MCF 10A (cell line): ENCODE results near the gene IFNK. TPM values are rescaled to one million over a fixed set of nuclear protein-coding genes. Genes with fewer than 3 reads are reported as not detected.

ENCODE experiments used
- BruUV-seq: library from RNA; stranded (reverse); fragments of 400-500 nt; replicated peaks from 2 replicates; lab custom pipeline; 2021; lab: Mats Ljungman, UMichigan
- CTCF ChIA-PET: fragments of 300-600 bp; sonication (Branson Sonifier 250); formaldehyde crosslinking; extraction: SDS; loops from one replicate; lab custom pipeline; 2021; ENCODE audit warnings: antibody characterized with exemption, inconsistent platforms; lab: Yijun Ruan, JAX
- POLR2A ChIA-PET: fragments of 300-600, 350-650 bp; sonication (Branson Sonifier 250); formaldehyde crosslinking; extraction: SDS; loops from one replicate; lab custom pipeline; 2020; ENCODE audit warnings: antibody characterized with exemption, inconsistent platforms; lab: Yijun Ruan, JAX
- DNase-seq: peaks from one replicate; pipeline ENCODE4 v3.0.0-alpha.2; 2018; ENCODE audit not compliant: unreplicated experiment
- H3K27ac Mint-ChIP-seq: one replicate; pipeline ENCODE4 v1.8.0; 2022; ENCODE audit warnings: mild to moderate bottlenecking, low read depth, mixed read lengths; ENCODE audit not compliant: unreplicated experiment
- H3K27me3 Mint-ChIP-seq: one replicate; pipeline ENCODE4 v1.8.0; 2022; ENCODE audit warnings: mixed read lengths; ENCODE audit not compliant: insufficient read depth, unreplicated experiment
- H3K36me3 Mint-ChIP-seq: one replicate; pipeline ENCODE4 v1.8.0; 2022; ENCODE audit warnings: mild to moderate bottlenecking, moderate library complexity, mixed read lengths; ENCODE audit not compliant: insufficient read depth, unreplicated experiment
- H3K4me1 Mint-ChIP-seq: one replicate; pipeline ENCODE4 v1.8.0; 2022; ENCODE audit warnings: mixed read lengths; ENCODE audit not compliant: insufficient read depth, unreplicated experiment
- H3K4me3 Mint-ChIP-seq: one replicate; pipeline ENCODE4 v1.8.0; 2022; ENCODE audit warnings: mild to moderate bottlenecking, moderate library complexity, mixed read lengths; ENCODE audit not compliant: unreplicated experiment
- H3K9me3 Mint-ChIP-seq: one replicate; pipeline ENCODE4 v1.8.0; 2022; ENCODE audit warnings: mixed read lengths; ENCODE audit not compliant: unreplicated experiment
- CTCF ChIP-seq: fragments of 200-600 bp; IDR thresholded peaks from one replicate; pipeline ENCODE4 v1.8.0; 2022; ENCODE audit warnings: antibody characterized with exemption, mild to moderate bottlenecking; ENCODE audit not compliant: unreplicated experiment
- intact Hi-C: fragments of 100-400 bp; cut with micrococcal nuclease; formaldehyde crosslinking; loops from 2 replicates; pipeline ENCODE4 v1.14.1; 2022
- total RNA-seq: library from RNA; stranded (reverse); gene quantifications from 2 replicates; pipeline ENCODE4 v1.2.3, GENCODE V29; 2022

Gene IFNK
- total RNA-seq, 1 experiment from 2014 or later = not detected

GRCh38 chr9:27491154-27491553 is 32.9 kb upstream of the IFNK start:
- Mint-ChIP-seq H3K4me1 (peaks cover 2% of the 10 kb centered on the region), H3K9me3 (no peaks in the 10 kb centered on the region), H3K27ac (no peak overlapping the region), H3K27me3 (no peaks in the 10 kb centered on the region), H3K4me3 (no peak overlapping the region), H3K36me3 (no peaks in the 10 kb centered on the region)
- CTCF ChIA-PET = interaction anchor here (0.6 kb wide), 1 partner anchor 59 kb away, joined by 5 read pairs; no protein-coding TSS in a partner anchor
- TF ChIP-seq CTCF = no peak
- no peak for DNase-seq
- intact Hi-C loops = no loop called here
- BruUV-seq = no TSS peak
- POLR2A ChIA-PET = interaction anchor here (2.0 kb wide), 1 partner anchor 8 kb away, joined by 5 read pairs; no protein-coding TSS in a partner anchor

- Mint-ChIP-seq H3K4me3 (no peak overlapping the region), H3K27me3 (no peaks in the 10 kb centered on the region), H3K9me3 (no peaks in the 10 kb centered on the region), H3K36me3 (no peaks in the 10 kb centered on the region), H3K4me1 (peaks cover 17% of the 10 kb centered on the region), H3K27ac (no peak overlapping the region)
- intact Hi-C loops = no loop called here
- no peak for DNase-seq
- ChIA-PET CTCF (interaction anchor here (0.9 kb wide), 2 partner anchors 10 to 74 kb away, joined by 3 read pairs; no protein-coding TSS in a partner anchor), POLR2A (interaction anchor here (0.7 kb wide), 1 partner anchor 8 kb away, joined by 3 read pairs; no protein-coding TSS in a partner anchor)
- BruUV-seq = no TSS peak
- TF ChIP-seq CTCF = no peak
These were observed 28.5 kb upstream of the IFNK start for GRCh38 chr9:27495480-27496134.

- no peak for TF ChIP-seq CTCF
- CTCF ChIA-PET = no interaction called here
- no TSS peak for BruUV-seq
- peaks cover 17% of the 10 kb centered on the region for H3K4me1 Mint-ChIP-seq
- POLR2A ChIA-PET = interaction anchor here (3.9 kb wide), 1 partner anchor 30 kb away, joined by 16 read pairs; no protein-coding TSS in a partner anchor
- no peaks in the 10 kb centered on the region for H3K36me3 Mint-ChIP-seq
- no peak overlapping the region for H3K27ac Mint-ChIP-seq
- no peak overlapping the region for H3K4me3 Mint-ChIP-seq
- no peak for DNase-seq
- no peaks in the 10 kb centered on the region for H3K27me3 Mint-ChIP-seq
- intact Hi-C loops = no loop called here
- no peaks in the 10 kb centered on the region for H3K9me3 Mint-ChIP-seq
These were observed 28.0 kb upstream of the IFNK start for GRCh38 chr9:27496135-27496504.

- DNase-seq = no peak
- Mint-ChIP-seq H3K4me1 (peaks cover 23% of the 10 kb centered on the region), H3K27me3 (no peaks in the 10 kb centered on the region), H3K9me3 (no peaks in the 10 kb centered on the region), H3K27ac (peak overlapping the region; percentile 70), H3K36me3 (no peaks in the 10 kb centered on the region), H3K4me3 (no peak overlapping the region)
- POLR2A ChIA-PET = interaction anchor here (1.0 to 3.9 kb wide), 5 partner anchors 12 to 136 kb away, joined by 3 to 16 read pairs (median 3); no protein-coding TSS in a partner anchor
- intact Hi-C loops = loop anchor here (2.0 kb wide), 1 partner anchor 31 kb away; the partner anchor contains the start of gene MOB3B
- no TSS peak for BruUV-seq
- CTCF ChIA-PET = interaction anchor here (0.6 to 0.8 kb wide), 3 partner anchors 12 to 319 kb away, joined by 3 read pairs; no protein-coding TSS in a partner anchor
- no peak for TF ChIP-seq CTCF
These were observed 26.1 kb upstream of the IFNK start for GRCh38 chr9:27497883-27498417.
